Endothelial cell of umbilical vein (primary cell): ENCODE data around the gene ERMN. TPM values are rescaled to one million over a fixed set of nuclear protein-coding genes. Genes with fewer than 3 reads are reported as not detected.

Source experiments
- Bru-seq: library from RNA; stranded (reverse); fragments of 400-500 nt; gene quantifications from one replicate; lab custom pipeline; 2021; lab: Mats Ljungman, UMichigan
- BruChase-seq, 2 experiments: library from RNA; stranded (reverse); fragments of 400-500 nt; gene quantifications; one replicate each; lab custom pipeline; 2021; lab: Mats Ljungman, UMichigan
- BruUV-seq: library from RNA; stranded (reverse); fragments of 400-500 nt; replicated peaks from 2 replicates; lab custom pipeline; 2021; lab: Mats Ljungman, UMichigan
- CTCF ChIA-PET: fragments of 300-600, 350-600 bp; sonication (Branson Sonifier 250); formaldehyde crosslinking; loops from one replicate; lab custom pipeline; 2021; ENCODE audit warnings: antibody characterized with exemption, inconsistent platforms; lab: Charles Lee
- POLR2A ChIA-PET: fragments of 300-600, 350-600 bp; sonication (Branson Sonifier 250); formaldehyde crosslinking; loops from one replicate; lab custom pipeline; 2021; ENCODE audit warnings: antibody characterized with exemption, inconsistent platforms; lab: Charles Lee
- DNase-seq: peaks from one replicate; pipeline ENCODE4 v3.0.0-alpha.2; 2011; ENCODE audit warnings: low read depth, low spot score
- FAIRE-seq: peaks from 2 replicates; lab custom pipeline; 2011; peaks lifted over from hg19 to GRCh38; lab: Jason Lieb, UNC
- H2AFZ ChIP-seq: 2 replicates; pipeline ENCODE4 v1.6.0; 2012; ENCODE audit warnings: low read depth, low read length, control low read depth, inconsistent platforms
- H3K27ac ChIP-seq: 2 replicates; pipeline ENCODE4 v1.5.1; 2011; ENCODE audit warnings: low read depth, mild to moderate bottlenecking, control low read depth, low read length, moderate library complexity; ENCODE audit not compliant: insufficient read depth
- H3K27me3 ChIP-seq, 2 experiments: 2 replicates each; pipeline versions ENCODE4 v1.6.0 to v1.6.1; 2011; ENCODE audit warnings: low read length in 2 of 2, mixed read lengths in 1 of 2; ENCODE audit not compliant: control insufficient read depth in 2 of 2, insufficient read depth in 2 of 2
- H3K36me3 ChIP-seq, 2 experiments: 2 replicates in 1 of 2; 3 replicates in 1 of 2; pipeline ENCODE4 v1.5.1; 2011; ENCODE audit warnings: low read length in 2 of 2, mild to moderate bottlenecking in 1 of 2, moderate library complexity in 1 of 2; ENCODE audit not compliant: control insufficient read depth in 2 of 2, insufficient read depth in 2 of 2; ENCODE audit errors: extremely low read depth in 1 of 2
- H3K4me1 ChIP-seq: 3 replicates; pipeline ENCODE4 v1.5.1; 2011; ENCODE audit warnings: mild to moderate bottlenecking, low read length; ENCODE audit not compliant: control insufficient read depth, insufficient read depth; ENCODE audit errors: extremely low read depth
- H3K4me2 ChIP-seq: 2 replicates; pipeline ENCODE4 v1.6.1; 2011; ENCODE audit warnings: low read length, control low read depth, mixed read lengths; ENCODE audit not compliant: insufficient read depth
- H3K4me3 ChIP-seq, 3 experiments: fragments of 200-600 bp in 1 of 3; sonication (generic), shearing (Covaris generic) in 1 of 3; replicated peaks in 1 of 3; 2 replicates each; pipeline ENCODE4 v1.5.1; 2011 to 2016; ENCODE audit warnings: control low read depth in 3 of 3, low read length in 3 of 3, mild to moderate bottlenecking in 2 of 3, inconsistent platforms in 1 of 3, low read depth in 1 of 3, moderate library complexity in 1 of 3; ENCODE audit not compliant: insufficient read depth in 1 of 3
- H3K79me2 ChIP-seq: 2 replicates; pipeline ENCODE4 v1.6.0; 2012; ENCODE audit warnings: low read length, inconsistent platforms; ENCODE audit not compliant: control insufficient read depth, insufficient read depth
- H3K9ac ChIP-seq: replicated peaks from 2 replicates; pipeline ENCODE3; 2011; ENCODE audit warnings: low read length, control low read depth; ENCODE audit not compliant: insufficient read depth; ENCODE audit errors: extremely low read depth
- H3K9me1 ChIP-seq: replicated peaks from 3 replicates; pipeline ENCODE4 v1.6.0; 2011; ENCODE audit warnings: mild to moderate bottlenecking, low read length; ENCODE audit not compliant: control insufficient read depth, insufficient read depth; ENCODE audit errors: extremely low read depth
- H3K9me3 ChIP-seq: replicated peaks from 2 replicates; pipeline ENCODE4 v1.5.1; 2012; ENCODE audit warnings: low read length, inconsistent platforms; ENCODE audit not compliant: control insufficient read depth, insufficient read depth
- H4K20me1 ChIP-seq: replicated peaks from 2 replicates; pipeline ENCODE3; 2011; ENCODE audit warnings: mild to moderate bottlenecking, low read length; ENCODE audit not compliant: control insufficient read depth, insufficient read depth; ENCODE audit errors: extremely low read depth
- CTCF ChIP-seq, 2 donors: IDR thresholded peaks; 1 replicate in 1 of 2; 2 replicates in 1 of 2; pipeline ENCODE4 v1.5.1; 2011; ENCODE audit warnings: low read length in 2 of 2, mild to moderate bottlenecking in 2 of 2, moderate library complexity in 2 of 2, control low read depth in 1 of 2, inconsistent platforms in 1 of 2, low read depth in 1 of 2; ENCODE audit not compliant: insufficient read depth in 1 of 2; ENCODE audit errors: extremely low read depth in 1 of 2
- EZH2 ChIP-seq: IDR thresholded peaks from 2 replicates; pipeline ENCODE4 v1.6.1; 2012; ENCODE audit warnings: borderline replicate concordance, low read depth, mild to moderate bottlenecking, moderate library complexity, low read length, inconsistent platforms; ENCODE audit not compliant: severe bottlenecking
- FOS ChIP-seq: IDR thresholded peaks from 2 replicates; pipeline ENCODE4 v1.6.1; 2011; ENCODE audit warnings: mild to moderate bottlenecking, low read length, moderate library complexity, borderline replicate concordance; ENCODE audit not compliant: insufficient read depth
- GATA2 ChIP-seq: IDR thresholded peaks from 2 replicates; pipeline ENCODE4 v1.7.0; 2011; ENCODE audit warnings: low read depth, mild to moderate bottlenecking, moderate library complexity, mixed read lengths, low read length; ENCODE audit not compliant: insufficient read length, insufficient read depth
- JUN ChIP-seq: IDR thresholded peaks from 2 replicates; pipeline ENCODE4 v1.6.1; 2011; ENCODE audit warnings: borderline replicate concordance, low read depth; ENCODE audit not compliant: insufficient read length, insufficient read depth
- MAX ChIP-seq: IDR thresholded peaks from 2 replicates; pipeline ENCODE4 v1.6.1; 2011; ENCODE audit not compliant: insufficient read depth, insufficient read length
- MYC ChIP-seq: IDR thresholded peaks from one replicate; pipeline ENCODE4 v1.6.1; 2011; ENCODE audit warnings: mild to moderate bottlenecking, low read depth, low read length
- POLR2A ChIP-seq: IDR thresholded peaks from 2 replicates; pipeline ENCODE4 v1.6.1; 2012; ENCODE audit warnings: low read depth, mild to moderate bottlenecking, control low read depth, low read length
- POLR2AphosphoS5 ChIP-seq: IDR thresholded peaks from 2 replicates; pipeline ENCODE4 v1.6.1; 2012; ENCODE audit warnings: low read depth, mild to moderate bottlenecking, control low read depth, low read length, moderate library complexity; ENCODE audit not compliant: insufficient read depth
- dilution Hi-C: fragments of 300-500 bp; cut with MboI; formaldehyde crosslinking; loops from one replicate; pipeline ENCODE4 v1.15.0; 2019; ENCODE audit warnings: low sequenced_read_pairs; ENCODE audit not compliant: extremely low pct_ligation_motif_present
- intact Hi-C: fragments of 100-400 bp; cut with micrococcal nuclease; formaldehyde crosslinking; loops from one replicate; pipeline ENCODE4 v1.10.0; 2022
- long read RNA-seq: library from polyadenylated mRNA; stranded (forward); transcript quantifications from one replicate; pipeline ENCODE4 v2.0.0, GENCODE V29; 2021
- polyA minus RNA-seq, 3 experiments: library from RNA; depleted of rRNA, polyadenylated mRNA; stranded (reverse); fragments of >200 nt; gene quantifications; 1 replicate in 1 of 3; 2 replicates in 2 of 3; pipeline ENCODE4 v1.2.3, GENCODE V29; 2011
- polyA plus RNA-seq, 4 experiments: library from polyadenylated mRNA; depleted of rRNA in 3 of 4; stranded (reverse) in 3 of 4; unstranded in 1 of 4; fragments of >200 nt; gene quantifications; 2 replicates each; pipeline versions ENCODE4 v1.2.1 to v1.2.3, GENCODE V29; 2011 to 2012; ENCODE audit warnings: missing spikeins in 1 of 4
- total RNA-seq: library from RNA; stranded (reverse); gene quantifications from 2 replicates; pipeline ENCODE4 v1.2.3, GENCODE V29; 2021

The ERMN gene
- not detected in 2 replicates for total RNA-seq
- polyA plus RNA-seq: not detected in 2 replicates
- polyA plus RNA-seq (2011; cell fraction: cytosol; rRNA removed): not detected in 2 replicates
- polyA plus RNA-seq (2011; cell fraction: nucleus; rRNA removed): not detected in 2 replicates
- not detected in 2 replicates for polyA plus RNA-seq (2012)
- not detected in 2 replicates for polyA minus RNA-seq
- not detected for polyA minus RNA-seq (2011; cell fraction: cytosol; rRNA and poly(A)+ RNA removed)
- not detected in 2 replicates for polyA minus RNA-seq (2011; cell fraction: nucleus; rRNA and poly(A)+ RNA removed)
- not detected for Bru-seq, nascent RNA
- BruChase-seq, experiment 1, labeled RNA remaining after a 6-hour chase: not detected
- BruChase-seq, experiment 2, labeled RNA remaining after a 2-hour chase: percentile 9 among the genes with signal in this experiment
- long read RNA-seq: 0 reads

DNA sequence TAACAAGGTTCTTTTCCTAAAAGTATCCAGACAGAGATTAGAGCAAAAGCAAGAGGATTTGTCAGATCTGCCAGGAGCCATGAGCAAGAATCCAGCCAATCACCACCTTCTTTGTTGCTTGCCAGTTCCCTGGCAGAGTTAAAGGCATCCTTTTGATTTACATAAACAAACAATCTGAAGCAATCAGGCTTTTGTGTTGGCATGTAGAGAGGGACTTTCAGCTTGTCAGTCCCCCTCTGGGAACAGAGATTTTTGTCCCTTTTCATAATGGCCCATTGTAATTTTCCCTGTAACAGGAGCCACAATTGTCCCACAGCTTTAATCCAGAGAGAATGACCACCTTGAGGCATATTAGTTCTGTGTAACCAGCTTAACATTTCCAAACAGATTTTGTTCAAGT, at the start of gene ERMN:
Gene ERMN, minus strand, starts transcription at position 39 of the 400 bp plus-strand sequence. CDS start 182 bp downstream, outside the sequence.
- Histone ChIP-seq H3K4me3 (no peak within 1 kb of the TSS), H3K9me1 (no peaks in the 10 kb centered on the region), H3K9me3 (no peaks in the 10 kb centered on the region), H3K27ac (no peak within 1 kb of the TSS), H3K79me2 (no peaks in the 10 kb centered on the region), H3K36me3 (no peaks in the 10 kb centered on the region), H3K4me1 (no peaks in the 10 kb centered on the region), H3K27me3 (peaks cover 0 to 4% of the 10 kb centered on the region in 2 experiments), H3K4me2 (no peak within 1 kb of the TSS), H2AFZ (no peak within 1 kb of the TSS), H4K20me1 (no peaks in the 10 kb centered on the region), H3K9ac (no peak within 1 kb of the TSS)
- ChIA-PET POLR2A (no interaction called here), CTCF (interaction anchor here (0.6 to 15.2 kb wide), 8 partner anchors 10 to 1953 kb away, joined by 3 to 249 read pairs (median 4); no protein-coding TSS in a partner anchor)
- no peak for DNase-seq
- FAIRE-seq: no peak
- TF ChIP-seq MAX: no peak
- no peak for TF ChIP-seq GATA2
- TF ChIP-seq POLR2A: no peak
- no peak for TF ChIP-seq POLR2AphosphoS5
- no peak for TF ChIP-seq JUN
- no peak for TF ChIP-seq CTCF (IDR thresholded peaks at IDR 0.05; ENCODE audit: extremely low read depth in 1 of 2, insufficient read depth in 1 of 2, low read depth in 1 of 2, low read length in 2 of 2)
- no peak for TF ChIP-seq MYC
- TF ChIP-seq EZH2: no peak
- no peak for TF ChIP-seq FOS
- intact Hi-C loops: loop anchor here (2.0 to 5.0 kb wide), 3 partner anchors 23 to 1953 kb away; no protein-coding TSS in a partner anchor
- dilution Hi-C loops: no loop called here
- no TSS peak for BruUV-seq
